Ramos (cell line): ENCODE data around the gene TUBB.

Experiments used
- in situ Hi-C: fragments of 300-500 bp; cut with MboI; formaldehyde crosslinking; loops from one replicate; pipeline ENCODE4 v1.14.3; 2022; ENCODE audit warnings: low sequenced_read_pairs; ENCODE audit not compliant: unreplicated experiment

TUBB gene

GRCh38 chr6:30686908-30687658, 33.1 kb upstream of the TUBB start:
- in situ Hi-C loops: no loop called here

GRCh38 chr6:30687659-30688431, 32.3 kb upstream of the TUBB start:
- in situ Hi-C loops: no loop called here

DNA sequence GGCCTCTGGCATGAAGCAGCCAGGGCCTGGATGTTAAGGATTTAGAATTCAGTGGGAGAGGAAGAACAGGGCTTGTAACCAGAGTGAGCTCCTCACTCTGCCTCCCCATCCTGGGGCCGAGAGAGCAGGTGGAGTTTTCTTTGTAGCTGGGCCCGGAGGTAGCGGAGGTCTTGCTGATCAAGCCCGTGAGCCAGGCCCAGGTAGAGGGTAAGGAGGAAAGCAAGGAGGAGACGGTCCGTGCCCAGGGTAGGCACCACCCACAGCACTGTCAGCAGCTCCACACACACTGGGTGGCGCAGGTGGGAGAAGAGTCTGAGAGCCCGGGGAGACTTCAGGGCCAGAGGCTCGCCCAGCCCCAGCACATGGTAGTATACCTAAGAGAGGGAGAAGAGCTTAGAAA, 31.6 kb upstream of the TUBB start:
- in situ Hi-C loops: no loop called here

DNA sequence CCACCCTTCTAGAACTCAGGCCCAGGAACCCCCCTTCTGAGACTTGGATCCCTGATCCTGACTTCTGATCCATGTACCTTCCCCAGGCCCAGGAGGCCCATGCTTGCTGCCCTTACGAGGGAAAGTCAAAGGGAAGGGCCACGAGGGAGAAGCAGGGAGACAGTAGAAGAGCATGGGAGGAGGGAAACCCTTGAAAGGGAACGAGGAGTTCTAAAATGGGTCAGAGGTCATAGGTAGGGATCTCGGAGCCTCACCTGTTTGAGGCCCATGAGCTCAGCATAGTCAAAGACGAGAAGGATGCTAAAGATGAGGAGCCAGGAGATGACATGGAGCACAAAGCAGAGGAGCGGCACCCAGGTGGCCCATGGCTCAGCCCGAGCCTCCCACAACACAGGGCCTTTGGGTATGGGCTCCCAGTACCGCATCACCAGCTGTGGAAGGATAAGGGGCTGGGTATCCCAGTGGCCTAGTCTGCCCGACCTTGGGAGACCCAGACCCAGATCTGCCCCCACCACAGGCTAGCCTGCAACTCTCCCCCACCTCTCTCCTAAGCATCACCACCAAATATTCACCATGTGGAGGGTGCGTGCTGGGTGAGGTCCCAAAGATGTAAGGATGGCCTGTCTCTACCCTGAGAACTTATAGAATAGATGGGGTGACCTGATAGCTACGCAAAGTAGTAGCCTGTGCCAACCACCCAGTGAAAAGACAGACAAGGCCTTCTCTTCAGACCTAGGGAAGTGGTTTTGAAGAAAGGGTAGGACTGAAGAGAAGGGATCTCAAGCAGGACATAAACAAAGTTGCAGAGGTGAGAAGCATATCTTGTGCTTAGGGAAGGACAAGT, 30.9 kb upstream of the TUBB start:
- in situ Hi-C loops: no loop called here

GRCh38 chr6:30689985-30690384, 30.2 kb upstream of the TUBB start:
- in situ Hi-C loops: no loop called here

GRCh38 chr6:30690403-30691207, 29.5 kb upstream of the TUBB start, which contains the start of gene NRM:
Gene NRM, minus strand, starts transcription at chr6:30690984. Its CDS starts 10 bp downstream, at chr6:30690974.
- in situ Hi-C loops: no loop called here

- in situ Hi-C loops: no loop called here
Measured at GRCh38 chr6:30691208-30691847, 28.8 kb upstream of the TUBB start.

DNA sequence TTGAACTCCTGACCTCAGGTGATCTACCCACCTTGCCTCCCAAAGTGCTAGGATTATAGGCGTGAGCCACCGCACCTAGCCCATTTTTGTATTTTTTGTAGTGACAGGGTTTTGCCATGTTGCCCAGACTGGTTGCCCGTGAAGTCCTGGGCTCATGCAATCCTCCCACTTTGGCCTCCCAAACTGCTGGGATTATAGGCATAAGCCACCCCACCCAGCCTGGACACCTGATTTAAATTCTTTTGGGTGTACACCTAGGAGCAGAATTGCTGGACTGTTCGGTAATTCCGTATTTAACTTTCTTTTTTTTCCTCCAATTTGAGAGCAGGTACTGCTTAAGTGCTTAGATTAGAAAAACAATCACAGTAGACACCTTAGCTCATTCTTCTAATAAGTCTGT, 23.7 kb upstream of the TUBB start:
- in situ Hi-C loops: no loop called here

GRCh38 chr6:30700340-30700739, 19.8 kb upstream of the TUBB start:
- in situ Hi-C loops: no loop called here

DNA sequence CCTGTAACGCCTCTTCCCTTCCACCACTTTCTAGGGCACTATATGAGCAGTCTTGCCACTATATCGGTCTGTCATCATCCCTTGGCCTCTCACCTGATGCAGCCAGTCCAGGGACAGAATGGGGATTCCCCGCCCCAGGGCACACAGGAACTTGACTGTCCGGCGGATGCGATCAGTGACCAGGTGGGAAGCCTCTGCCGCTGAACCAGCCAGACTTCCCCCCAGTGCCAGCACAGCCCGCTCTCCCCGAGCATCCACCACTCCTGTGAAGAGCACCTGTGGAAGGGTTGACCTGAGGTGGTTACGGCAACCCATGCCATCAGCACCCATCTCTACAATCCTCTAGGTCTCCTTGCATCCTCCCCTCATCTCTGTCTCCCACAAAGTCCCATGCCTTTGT, 17.1 kb upstream of the TUBB start:
- in situ Hi-C loops: no loop called here

- in situ Hi-C loops: no loop called here
Measured at GRCh38 chr6:30703821-30704220, 16.3 kb upstream of the TUBB start.

DNA sequence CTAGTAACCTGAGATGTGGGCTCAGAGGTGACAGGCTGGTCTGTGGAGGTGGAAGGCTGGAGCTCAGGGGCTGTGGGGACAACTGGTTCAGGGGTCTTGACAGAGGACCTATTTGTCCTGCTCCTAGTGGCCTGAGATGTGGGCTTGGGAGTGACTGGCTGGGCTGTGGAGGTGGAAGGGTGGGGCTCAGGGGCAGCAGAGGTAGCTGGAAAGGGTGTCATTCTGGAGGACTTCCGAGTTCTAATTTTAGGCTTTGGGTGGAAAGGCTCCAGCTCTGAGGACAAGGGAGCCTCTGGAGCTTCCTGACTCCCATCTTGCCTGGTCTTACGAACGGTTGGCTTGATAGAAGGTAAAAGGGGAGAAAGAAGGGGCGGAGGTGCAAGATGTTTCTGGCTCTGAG, 14.5 kb upstream of the TUBB start:
- in situ Hi-C loops: no loop called here

DNA sequence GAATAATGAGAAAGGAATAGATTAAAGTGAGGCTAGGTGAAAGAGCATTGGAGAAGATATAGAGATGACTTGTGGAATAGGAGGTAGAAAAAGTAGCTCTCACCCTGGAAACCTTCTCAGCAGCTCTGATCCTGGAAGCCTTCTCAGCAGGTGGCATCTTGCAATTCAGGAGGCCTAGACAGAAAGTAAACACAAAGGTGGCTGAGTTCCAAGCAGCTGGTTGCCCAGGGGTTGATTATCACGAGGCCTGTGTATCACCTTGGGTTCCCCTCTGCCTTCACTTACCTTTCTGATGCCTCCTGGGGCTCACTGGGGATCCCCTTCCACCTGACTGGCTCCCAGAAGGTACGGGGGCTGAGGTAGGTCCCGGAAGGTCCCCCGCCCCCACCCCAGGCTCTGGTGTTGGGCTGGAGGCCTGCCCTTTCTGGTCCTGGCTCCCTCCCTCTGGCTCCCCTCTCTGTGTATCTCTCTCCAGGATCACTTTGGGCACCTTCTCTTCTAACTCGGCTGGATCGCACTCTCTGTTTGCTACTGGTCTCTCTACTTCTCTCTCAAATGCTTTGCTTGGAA, 12.8 kb upstream of the TUBB start:
- in situ Hi-C loops: no loop called here

DNA sequence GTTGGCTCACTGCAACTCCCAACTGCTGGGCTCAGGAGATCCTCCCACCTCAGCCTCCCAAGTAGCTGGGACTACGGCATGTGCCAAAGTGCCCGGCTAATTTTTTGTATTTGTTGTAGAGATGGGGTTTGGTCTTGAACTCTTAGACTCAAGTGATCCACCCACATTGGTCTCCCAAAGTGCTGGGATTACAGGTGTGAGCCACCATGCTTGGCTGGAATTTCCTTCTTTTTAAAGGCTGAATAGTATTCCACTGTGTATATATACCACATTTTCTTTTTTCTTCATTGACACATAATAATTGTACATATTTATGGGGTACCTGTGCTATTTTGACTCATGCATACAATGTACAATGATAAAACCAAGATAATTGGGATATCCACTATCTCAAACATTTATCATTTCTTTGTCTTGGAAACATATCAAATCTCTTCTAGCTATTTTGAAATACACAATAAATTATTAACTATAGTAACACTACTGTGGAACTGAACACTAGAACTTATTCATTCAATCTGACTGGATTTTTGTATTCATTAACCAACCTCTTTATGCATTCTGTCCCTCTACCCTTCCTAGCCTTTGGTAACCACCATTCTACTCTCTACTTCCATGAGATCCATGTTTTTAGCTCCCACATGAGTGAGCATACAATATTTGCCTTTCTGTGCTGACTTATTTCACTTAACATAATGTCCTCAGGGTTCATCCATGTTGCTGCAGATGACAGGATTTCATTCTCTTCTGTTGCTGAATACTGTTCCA, 10.9 kb upstream of the TUBB start:
- in situ Hi-C loops: no loop called here

- in situ Hi-C loops: no loop called here
Measured at GRCh38 chr6:30711758-30712380, 8.3 kb upstream of the TUBB start.

- in situ Hi-C loops: no loop called here
Measured at GRCh38 chr6:30712441-30712945, 7.7 kb upstream of the TUBB start.

DNA sequence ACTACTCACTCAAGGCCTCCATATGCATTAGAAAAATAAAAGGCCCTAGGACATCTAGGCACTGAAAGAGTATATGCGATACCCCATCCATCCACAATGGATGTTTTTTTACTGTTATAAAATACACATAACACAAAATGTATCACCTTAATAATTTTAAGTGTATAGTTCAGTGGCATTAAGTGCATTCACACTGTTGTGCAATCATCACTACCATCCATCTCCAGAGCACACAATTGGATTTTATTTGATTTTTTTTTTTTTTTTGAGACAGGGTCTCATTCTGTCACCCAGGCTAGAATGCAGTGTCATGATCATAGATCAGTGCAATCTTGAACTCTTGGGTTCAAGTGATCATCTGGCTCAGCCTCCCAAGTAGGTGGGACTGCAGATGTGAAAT, 5.9 kb upstream of the TUBB start:
- in situ Hi-C loops: no loop called here

DNA sequence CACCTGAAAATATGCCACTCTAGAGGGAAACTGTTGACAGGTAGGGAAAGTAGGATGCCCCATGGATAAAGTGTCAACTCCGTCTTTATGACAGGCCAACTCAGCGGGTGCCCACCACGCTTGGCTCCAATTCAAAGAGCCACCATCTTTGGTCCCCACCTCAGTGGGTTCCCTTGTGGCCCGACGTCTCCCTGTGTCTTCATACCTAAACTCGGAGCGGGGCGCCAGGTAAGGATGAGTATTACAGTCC, 3.3 kb upstream of the TUBB start:
- in situ Hi-C loops: no loop called here
